Hepatocyte (in vitro differentiated cells): ENCODE data around the gene SCIN. TPM values are rescaled to one million over a fixed set of nuclear protein-coding genes. Genes with fewer than 3 reads are reported as not detected.

ENCODE experiments used
- DNase-seq: peaks from one replicate; pipeline ENCODE4 v3.0.0-alpha.2; 2016; ENCODE audit warnings: low spot score
- H2AFZ ChIP-seq: fragments of 200-600 bp; sonication (generic); 2 replicates; pipeline ENCODE4 v1.6.0; 2016; ENCODE audit warnings: antibody characterized with exemption, mild to moderate bottlenecking
- H3K27ac ChIP-seq: fragments of 200-600 bp; sonication (generic); 2 replicates; pipeline ENCODE4 v1.5.1; 2016; ENCODE audit warnings: mild to moderate bottlenecking
- H3K27me3 ChIP-seq: fragments of 200-600 bp; sonication (generic); 2 replicates; pipeline ENCODE4 v1.6.1; 2016
- H3K36me3 ChIP-seq: fragments of 200-600 bp; sonication (generic); replicated peaks from 2 replicates; pipeline ENCODE4 v1.5.1; 2016; ENCODE audit warnings: low read depth; ENCODE audit not compliant: insufficient read depth
- H3K4me1 ChIP-seq: fragments of 200-600 bp; sonication (generic); 2 replicates; pipeline ENCODE4 v1.5.1; 2016; ENCODE audit warnings: mild to moderate bottlenecking, moderate library complexity; ENCODE audit not compliant: insufficient read depth
- H3K4me2 ChIP-seq: fragments of 200-600 bp; sonication (generic); 2 replicates; pipeline ENCODE4 v1.6.0; 2016
- H3K4me3 ChIP-seq: fragments of 200-600 bp; sonication (generic); 2 replicates; pipeline ENCODE4 v1.5.1; 2016; ENCODE audit warnings: mild to moderate bottlenecking
- H3K79me2 ChIP-seq: fragments of 200-600 bp; sonication (generic); 2 replicates; pipeline ENCODE4 v1.6.0; 2017; ENCODE audit warnings: mild to moderate bottlenecking
- H3K9me2 ChIP-seq: fragments of 200-600 bp; sonication (generic); replicated peaks from 2 replicates; pipeline ENCODE4 v1.6.0; 2017; ENCODE audit warnings: mild to moderate bottlenecking; ENCODE audit not compliant: insufficient read depth
- H3K9me3 ChIP-seq: fragments of 200-600 bp; sonication (generic); 2 replicates; pipeline ENCODE4 v1.5.1; 2016; ENCODE audit warnings: low read depth, mild to moderate bottlenecking
- H4K20me1 ChIP-seq: fragments of 200-600 bp; sonication (generic); 2 replicates; pipeline ENCODE4 v1.6.0; 2016; ENCODE audit warnings: mild to moderate bottlenecking; ENCODE audit not compliant: insufficient read depth, poor library complexity, severe bottlenecking
- EZH2 ChIP-seq: fragments of 200-600 bp; sonication (generic); IDR thresholded peaks from 2 replicates; pipeline ENCODE4 v1.6.1; 2016; ENCODE audit warnings: antibody characterized with exemption, mild to moderate bottlenecking, borderline replicate concordance
- EZH2phosphoT487 ChIP-seq: fragments of 200-600 bp; sonication (generic); IDR thresholded peaks from one replicate; pipeline ENCODE4 v1.6.1; 2018; ENCODE audit warnings: antibody characterized with exemption, mild to moderate bottlenecking, low read depth, moderate library complexity; ENCODE audit not compliant: unreplicated experiment, severe bottlenecking
- WGBS: methylation state at CpG from one replicate; pipeline ENCODE4 v1.1.6; 2016; ENCODE audit warnings: low lambda C conversion rate; ENCODE audit errors: missing lambda C conversion rate; 5-methylcytosine and 5-hydroxymethylcytosine counted together
- polyA plus RNA-seq: library from polyadenylated mRNA; unstranded; fragments of >200 nt; fragmentation: Nextera tagmentation; extraction: Ambion mirVana; gene quantifications from 2 replicates; pipeline ENCODE4 v1.2.1, GENCODE V29; 2016
- total RNA-seq: library from RNA; depleted of rRNA; stranded (reverse); fragments of >200 nt; gene quantifications from 2 replicates; pipeline ENCODE4 v1.2.3, GENCODE V29; 2014
- TF ChIP-seq, protein P1 (sequence below): fragments of 200-600 bp; sonication (generic); IDR thresholded peaks from 2 replicates; pipeline ENCODE4 v1.5.1; 2016; ENCODE audit warnings: antibody characterized with exemption, mild to moderate bottlenecking; ENCODE audit not compliant: poor library complexity

Gene SCIN
- total and polyA plus RNA-seq, 2 experiments from 2014 or later: 6.3 to 6.7 TPM

GRCh38 chr7:12590559-12590958, 20.0 kb downstream of the SCIN start:
- Histone ChIP-seq H3K9me3 (no peaks in the 10 kb centered on the region), H3K27ac (no peak overlapping the region), H3K4me1 (no peaks in the 10 kb centered on the region), H3K4me2 (no peak overlapping the region), H3K79me2 (no peaks in the 10 kb centered on the region), H3K9me2 (no peaks in the 10 kb centered on the region), H3K4me3 (no peak overlapping the region), H2AFZ (no peak overlapping the region), H3K27me3 (no peaks in the 10 kb centered on the region), H3K36me3 (no peaks in the 10 kb centered on the region), H4K20me1 (no peaks in the 10 kb centered on the region)
- WGBS: 89% methylated on average over 7 of the region's 7 CpGs
- no peak for DNase-seq
- TF ChIP-seq, protein P1, sequence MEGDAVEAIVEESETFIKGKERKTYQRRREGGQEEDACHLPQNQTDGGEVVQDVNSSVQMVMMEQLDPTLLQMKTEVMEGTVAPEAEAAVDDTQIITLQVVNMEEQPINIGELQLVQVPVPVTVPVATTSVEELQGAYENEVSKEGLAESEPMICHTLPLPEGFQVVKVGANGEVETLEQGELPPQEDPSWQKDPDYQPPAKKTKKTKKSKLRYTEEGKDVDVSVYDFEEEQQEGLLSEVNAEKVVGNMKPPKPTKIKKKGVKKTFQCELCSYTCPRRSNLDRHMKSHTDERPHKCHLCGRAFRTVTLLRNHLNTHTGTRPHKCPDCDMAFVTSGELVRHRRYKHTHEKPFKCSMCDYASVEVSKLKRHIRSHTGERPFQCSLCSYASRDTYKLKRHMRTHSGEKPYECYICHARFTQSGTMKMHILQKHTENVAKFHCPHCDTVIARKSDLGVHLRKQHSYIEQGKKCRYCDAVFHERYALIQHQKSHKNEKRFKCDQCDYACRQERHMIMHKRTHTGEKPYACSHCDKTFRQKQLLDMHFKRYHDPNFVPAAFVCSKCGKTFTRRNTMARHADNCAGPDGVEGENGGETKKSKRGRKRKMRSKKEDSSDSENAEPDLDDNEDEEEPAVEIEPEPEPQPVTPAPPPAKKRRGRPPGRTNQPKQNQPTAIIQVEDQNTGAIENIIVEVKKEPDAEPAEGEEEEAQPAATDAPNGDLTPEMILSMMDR: no peak
- TF ChIP-seq EZH2phosphoT487 (no peak), EZH2 (no peak)

DNA sequence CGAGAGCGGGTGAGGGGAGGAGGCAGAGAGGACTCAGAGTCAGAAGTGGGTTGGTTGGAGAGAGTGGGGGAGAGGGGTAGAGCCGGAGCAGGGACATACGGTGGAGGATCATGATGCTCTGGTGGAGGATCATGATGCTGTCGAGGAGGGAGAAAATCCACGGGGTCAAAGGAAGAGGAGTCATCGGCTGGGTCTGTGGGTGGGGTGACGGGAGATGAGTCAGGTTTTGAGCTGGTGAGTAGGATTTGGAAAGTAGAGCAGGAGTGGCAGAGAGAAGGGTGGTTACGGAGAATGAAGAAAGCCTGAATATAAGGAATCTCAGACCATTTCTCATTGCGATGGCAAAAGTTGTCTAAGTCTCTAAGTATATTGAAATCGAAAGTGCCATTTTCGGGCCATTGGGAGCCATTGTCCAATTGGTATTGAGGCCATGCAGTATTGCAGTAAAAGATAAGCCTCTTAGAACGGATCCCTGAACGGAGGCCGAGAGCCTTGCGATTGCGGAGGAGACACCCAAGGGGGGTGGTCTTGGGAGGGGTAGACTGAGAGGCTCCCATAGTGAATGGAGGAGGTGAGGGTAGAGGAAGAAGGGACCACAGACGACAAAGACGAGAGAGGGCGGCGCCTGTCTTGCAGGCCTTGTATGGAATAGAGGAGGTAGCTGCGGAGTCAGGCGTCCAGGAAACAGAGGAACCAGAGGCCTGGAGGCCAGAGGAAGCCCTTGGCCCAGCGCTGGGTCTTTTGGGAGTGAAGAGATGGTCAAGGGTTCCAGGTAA, 23.8 kb downstream of the SCIN start:
- 97% methylated on average over 24 of the region's 24 CpGs for WGBS

DNA sequence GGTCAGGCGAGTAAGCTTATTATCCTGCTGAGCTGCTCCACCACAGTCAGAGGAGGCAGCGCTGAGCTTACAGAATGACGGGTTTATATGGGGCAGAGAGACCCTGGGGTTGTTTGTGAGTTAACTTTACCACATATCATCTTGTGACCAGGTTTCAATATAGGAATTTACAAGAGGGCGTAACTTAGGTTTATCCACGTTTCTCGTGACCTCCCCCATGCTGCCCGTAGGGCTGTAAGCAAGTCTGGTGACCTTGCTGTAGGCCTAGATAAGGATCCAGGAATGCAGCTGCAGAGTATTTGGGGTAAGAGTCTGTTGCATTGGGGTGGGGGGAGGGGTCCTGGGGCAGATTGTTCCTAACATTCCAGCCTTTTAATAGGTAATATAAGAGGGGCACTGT, 24.6 kb downstream of the SCIN start:
- Histone ChIP-seq H2AFZ (no peak overlapping the region), H3K79me2 (no peaks in the 10 kb centered on the region), H3K4me2 (no peak overlapping the region), H3K36me3 (no peaks in the 10 kb centered on the region), H4K20me1 (no peaks in the 10 kb centered on the region), H3K27me3 (no peaks in the 10 kb centered on the region), H3K4me1 (no peaks in the 10 kb centered on the region), H3K27ac (no peak overlapping the region), H3K4me3 (no peak overlapping the region), H3K9me3 (no peaks in the 10 kb centered on the region), H3K9me2 (no peaks in the 10 kb centered on the region)
- WGBS: 86% methylated on average over 7 of the region's 7 CpGs
- TF ChIP-seq EZH2phosphoT487 (no peak), EZH2 (no peak)
- TF ChIP-seq, protein P1: no peak
- no peak for DNase-seq

More for the DNA sequence above, 23.8 kb downstream of the SCIN start:
- H3K9me3 ChIP-seq: no peaks in the 10 kb centered on the region
- H2AFZ ChIP-seq: no peak overlapping the region
- DNase-seq: no peak
- H3K9me2 ChIP-seq: no peaks in the 10 kb centered on the region
- TF ChIP-seq EZH2phosphoT487 (no peak), EZH2 (no peak)
- TF ChIP-seq, protein P1: no peak
- no peaks in the 10 kb centered on the region for H4K20me1 ChIP-seq
- no peaks in the 10 kb centered on the region for H3K36me3 ChIP-seq
- H3K27ac ChIP-seq: no peak overlapping the region
- no peaks in the 10 kb centered on the region for H3K27me3 ChIP-seq
- no peaks in the 10 kb centered on the region for H3K79me2 ChIP-seq
- no peaks in the 10 kb centered on the region for H3K4me1 ChIP-seq
- H3K4me2 ChIP-seq: no peak overlapping the region
- H3K4me3 ChIP-seq: no peak overlapping the region
